ENCODE data around the gene SDK2.

Gene SDK2

DNA sequence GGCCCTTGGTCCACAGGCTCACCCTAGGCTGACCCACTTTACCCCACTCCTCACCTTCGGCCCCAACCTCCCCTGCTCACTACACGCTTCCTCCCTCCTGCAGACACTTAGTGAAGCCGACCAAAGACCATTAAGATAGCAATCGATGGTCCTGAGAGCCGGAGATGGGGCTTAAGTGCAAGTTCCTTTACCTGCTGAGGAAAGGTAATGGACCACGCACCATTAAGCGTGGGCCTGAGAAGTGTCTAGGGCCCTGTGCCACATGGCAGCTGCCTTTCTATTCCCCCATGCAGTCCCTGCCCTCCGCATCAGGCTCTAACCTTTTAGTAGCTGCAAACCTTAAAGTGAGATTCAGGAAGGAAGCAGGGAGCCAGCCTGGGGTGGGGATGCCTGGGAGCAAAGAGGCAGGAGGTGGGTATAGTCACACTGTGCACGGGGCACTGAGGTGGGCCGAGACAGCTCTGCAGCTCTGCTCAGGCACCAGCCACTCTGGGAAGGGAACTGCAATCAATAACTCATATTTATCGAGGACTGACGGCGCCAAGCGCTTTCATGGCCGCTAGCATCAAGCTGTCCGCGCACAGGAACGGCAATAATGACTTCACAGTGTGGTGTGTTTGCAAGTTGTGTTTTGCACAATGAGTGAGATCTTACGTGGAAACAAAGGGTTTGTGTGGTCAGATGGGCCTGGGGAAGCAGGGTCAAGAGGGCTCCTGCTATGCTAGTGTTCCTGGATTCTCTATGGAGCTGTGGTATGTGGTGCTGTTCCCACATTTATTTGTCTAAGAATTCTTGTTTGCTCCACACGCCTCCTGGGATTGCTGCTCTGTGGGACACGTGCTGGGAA is 247.6 kb downstream of the SDK2 start:
- no peak for DNase-seq (ENCODE audit: low read depth, low spot score)

DNA sequence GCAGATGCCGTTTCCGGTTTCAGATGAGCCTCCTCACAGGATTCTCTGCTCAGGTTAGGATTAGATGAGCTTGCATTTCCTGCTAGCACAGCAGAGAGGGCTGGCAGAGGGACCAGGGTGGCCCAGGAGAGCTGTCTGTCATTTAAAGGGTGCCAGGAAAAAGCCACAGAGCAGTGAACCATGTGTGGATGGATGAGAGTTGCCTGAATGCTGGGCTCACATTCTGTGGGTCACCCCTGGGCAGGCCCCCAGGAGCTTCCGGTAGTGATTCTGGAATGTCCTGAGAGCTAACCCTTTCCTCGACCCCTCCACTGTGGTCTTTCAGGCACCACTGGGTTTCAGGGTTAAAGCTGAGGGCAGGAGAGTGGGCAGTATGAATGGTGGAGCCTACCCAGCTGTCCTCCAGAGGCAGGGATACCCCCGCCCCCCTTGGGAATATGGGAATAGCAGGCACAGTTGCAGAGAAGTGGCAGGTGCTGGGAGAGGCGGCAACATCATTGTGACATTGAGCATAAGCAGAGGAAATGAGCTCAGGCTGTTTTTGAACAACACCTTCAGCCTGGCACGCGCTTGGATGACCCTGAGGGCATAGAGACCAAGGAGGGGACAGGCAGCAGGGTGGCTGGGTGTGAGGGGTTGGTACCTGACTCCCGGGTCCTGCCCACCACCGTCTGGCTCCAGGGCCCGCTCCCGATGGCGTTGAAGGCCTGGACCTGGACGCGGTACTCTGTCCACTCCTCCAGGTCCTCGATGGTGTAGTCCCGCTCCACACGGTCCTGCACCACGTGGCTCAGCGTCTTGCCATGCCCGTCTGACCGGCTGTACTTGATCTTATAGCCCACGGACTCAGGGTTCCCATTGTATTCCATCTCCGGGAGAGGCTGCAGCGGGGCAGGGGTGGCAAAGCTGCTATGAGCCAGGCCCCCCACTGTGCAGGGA is 249.5 kb downstream of the SDK2 start:
- DNase-seq (ENCODE audit: low read depth, low spot score) = no peak

DNA sequence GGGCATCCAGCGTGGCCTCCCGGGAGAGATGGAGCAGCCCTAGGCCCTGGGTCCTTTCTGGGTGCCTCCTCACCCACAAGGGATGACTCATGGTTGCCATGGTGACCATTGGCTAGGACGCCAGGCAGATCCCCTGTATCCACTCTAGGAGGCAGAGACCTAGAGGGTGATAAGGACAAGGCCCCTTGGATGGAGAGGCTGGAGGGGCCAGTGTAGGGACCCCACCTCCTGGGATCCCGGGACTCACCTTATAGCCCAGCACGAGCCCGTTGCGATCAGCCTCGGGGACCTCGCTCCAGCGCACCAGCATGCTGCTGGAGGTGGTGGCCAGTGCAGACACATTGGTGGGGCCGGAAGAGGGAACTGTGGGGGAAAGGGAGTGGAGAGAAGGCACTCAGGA is 250.3 kb downstream of the SDK2 start:
- DNase-seq (ENCODE audit: low read depth, low spot score) = no peak

DNA sequence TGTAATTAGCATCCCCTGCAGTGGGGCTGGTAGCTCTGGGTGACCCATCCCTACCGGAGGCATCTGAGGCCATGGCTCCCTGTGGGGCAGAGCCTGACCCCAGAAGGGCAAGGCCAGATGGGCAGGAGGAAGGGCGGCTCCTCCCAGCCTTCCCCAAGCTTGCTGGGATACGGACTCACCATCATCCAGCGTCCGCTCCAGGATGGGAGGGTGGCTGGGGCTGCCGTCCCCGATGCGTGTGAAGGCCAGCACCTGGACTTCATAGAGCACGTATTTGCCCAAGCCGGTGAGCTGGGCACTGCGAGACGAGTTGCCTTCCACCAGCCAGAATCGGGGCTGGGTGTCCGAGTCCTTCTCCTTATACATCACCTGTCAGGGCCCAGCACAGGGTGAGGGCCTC is 250.9 kb downstream of the SDK2 start:
- DNase-seq (ENCODE audit: low read depth, low spot score) = no peak

DNA sequence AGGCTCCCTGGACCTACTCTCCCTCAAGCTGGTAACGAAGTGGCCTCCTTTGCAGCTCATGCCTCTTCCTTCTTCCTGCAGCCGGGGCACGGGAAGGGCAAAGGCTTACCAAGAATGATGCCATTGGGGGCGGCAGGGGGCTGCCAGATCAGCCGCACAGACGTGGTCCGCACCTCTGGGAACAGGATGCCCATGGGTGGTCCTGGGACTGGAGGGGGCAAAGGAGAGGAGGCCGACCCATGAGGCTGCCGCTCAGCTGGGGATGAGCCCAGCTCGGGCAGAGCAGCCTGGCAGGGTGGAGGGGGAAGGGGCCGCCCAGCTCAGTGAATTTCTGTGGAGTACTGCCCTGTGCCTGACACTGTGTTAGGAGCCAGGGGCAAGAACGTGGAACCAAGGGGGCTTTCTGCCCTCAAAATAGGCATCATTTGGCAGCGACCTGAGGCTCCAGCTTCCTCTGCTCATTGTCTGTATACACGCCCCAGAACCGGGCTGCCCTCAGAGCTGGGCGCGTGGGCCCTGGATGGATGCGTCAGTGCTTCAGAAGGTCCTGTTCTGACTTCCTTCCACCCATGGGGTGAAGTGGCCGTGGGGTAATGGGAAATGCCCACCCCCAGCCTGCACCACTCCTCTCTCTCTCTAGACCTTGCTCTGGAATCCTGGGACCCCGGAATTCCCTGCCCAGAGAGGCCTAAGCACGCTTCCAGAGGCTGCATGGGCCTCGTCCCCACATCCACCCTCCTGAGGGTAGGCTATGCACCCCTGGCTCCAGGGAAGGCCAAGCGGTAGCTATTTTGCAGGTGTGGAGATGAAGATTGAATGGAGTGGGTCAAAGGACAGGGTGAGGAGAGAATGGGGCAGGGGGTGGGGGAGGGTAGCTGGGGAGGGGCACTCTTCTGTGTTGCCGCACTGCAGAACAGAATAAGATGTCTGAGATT is 252.6 kb downstream of the SDK2 start:
- no peak for DNase-seq (ENCODE audit: low read depth, low spot score)

DNA sequence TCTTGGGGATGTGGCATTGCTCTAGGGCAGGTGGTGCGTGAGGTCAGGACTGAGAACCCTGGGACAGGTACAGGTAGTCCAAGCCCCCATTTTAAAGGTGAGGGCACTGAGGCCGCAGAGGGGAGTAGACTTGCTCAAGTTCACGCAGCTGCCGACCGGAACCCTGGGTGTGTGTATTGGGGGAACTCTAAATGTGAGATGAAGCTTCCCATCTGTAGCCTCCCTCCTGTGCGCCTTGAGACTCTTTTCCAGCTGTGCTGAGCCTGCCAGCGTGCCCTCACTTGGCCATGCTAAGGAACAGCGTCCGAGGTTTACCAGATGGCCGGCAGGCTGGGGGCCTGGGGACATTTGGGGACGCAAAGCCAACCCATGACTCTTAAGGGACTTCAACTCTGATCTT is 253.4 kb downstream of the SDK2 start:
- no peak for DNase-seq (ENCODE audit: low read depth, low spot score)

DNA sequence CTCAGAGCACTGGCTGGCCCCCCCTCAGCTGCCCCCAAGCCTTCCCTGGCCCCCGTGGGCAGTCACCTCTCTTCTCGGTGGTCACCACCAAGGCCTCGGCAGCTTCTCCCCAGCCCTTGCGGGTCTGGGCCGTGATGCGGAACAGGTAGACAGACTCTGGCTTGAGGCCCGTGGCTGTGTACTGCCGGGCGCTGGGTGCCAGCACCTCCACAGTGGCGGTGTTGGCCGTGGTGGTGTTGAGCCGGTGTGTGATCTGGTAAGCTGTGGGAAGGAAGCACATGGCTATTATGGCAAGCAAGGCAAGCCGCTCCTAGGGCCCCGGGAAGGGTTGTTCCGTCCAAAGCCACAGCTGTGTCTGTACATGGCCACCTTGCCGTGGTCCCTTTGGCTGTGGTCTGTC is 254.0 kb downstream of the SDK2 start:
- no peak for DNase-seq (ENCODE audit: low read depth, low spot score)

DNA sequence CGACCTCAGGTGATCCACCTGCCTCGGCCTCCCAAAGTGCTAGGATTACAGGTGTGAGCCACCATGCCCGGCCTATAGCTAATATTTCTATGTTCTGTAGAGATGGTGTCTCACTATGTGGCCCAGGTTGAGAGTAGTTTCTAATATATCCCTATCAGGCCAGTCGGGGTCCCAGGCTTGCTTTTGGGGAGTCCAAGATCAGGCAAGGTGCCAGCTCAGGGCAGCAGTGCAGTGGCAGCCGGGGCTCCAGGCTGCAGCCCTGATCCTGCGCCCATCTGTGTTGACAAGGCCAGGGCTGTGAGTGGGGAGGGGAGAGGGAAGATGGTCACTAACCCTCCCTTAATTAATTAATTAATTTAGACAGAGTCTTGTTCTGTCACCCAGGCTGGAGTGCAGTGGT is 254.8 kb downstream of the SDK2 start:
- no peak for DNase-seq (ENCODE audit: low read depth, low spot score)

DNA sequence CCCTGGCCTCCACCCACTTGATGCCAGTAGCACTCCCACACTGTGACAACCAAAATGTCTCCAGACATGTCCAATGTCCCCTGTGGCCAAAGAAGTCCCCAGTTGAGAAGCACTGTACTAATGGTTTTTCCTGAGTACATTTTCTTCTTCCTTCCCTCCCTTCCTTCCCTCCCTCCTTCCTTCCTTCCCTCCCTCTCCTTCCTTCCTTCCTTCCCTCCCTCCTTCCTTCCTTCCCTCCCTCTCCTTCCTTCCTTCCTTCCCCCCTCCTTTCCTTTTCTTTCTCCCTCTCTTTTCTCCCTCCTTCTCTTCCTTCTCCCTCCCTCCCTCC is 255.7 kb downstream of the SDK2 start:
- no peak for DNase-seq (ENCODE audit: low read depth, low spot score)

DNA sequence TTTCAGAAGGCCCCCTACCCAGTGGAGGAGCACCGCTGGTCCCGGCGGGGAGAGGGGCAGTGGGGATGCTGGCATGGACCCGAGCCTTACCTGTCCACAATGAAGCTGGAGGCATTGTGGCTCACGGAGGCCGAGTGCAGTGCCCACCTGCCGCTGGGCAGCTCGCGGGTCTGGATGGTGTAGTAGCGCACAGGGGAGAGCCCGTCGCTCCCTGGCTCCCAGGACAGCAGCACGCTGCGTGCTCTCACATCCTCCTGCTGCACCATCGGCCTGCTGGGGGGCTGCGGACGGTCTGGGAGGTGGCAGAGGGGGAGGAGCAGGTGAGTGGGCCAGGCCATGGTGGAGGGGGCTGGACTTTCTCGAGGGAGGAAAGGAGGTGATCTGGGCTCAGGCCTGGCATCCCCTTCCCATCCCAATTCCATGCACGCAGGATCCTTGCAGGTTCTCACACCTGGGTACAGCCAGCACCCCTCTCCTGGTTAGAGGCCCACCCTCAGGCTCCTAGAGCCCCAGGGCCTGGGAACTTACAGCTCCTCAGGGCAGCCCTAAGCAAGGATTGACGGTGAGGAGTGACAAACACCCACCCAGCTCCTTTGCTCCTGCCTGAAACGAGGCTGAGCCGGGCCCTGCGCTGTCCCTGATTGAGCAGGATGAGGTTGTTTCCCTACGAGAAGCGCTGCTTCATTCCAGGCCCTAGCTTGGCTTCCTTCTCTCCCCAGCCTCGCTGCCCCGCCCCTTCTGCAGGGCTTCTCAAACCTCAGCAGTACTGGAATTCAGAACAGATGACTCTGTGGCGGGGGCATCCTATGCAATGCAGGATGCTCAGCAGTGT is 256.3 kb downstream of the SDK2 start:
- DNase-seq (ENCODE audit: low read depth, low spot score) = peak; percentile 65

DNA sequence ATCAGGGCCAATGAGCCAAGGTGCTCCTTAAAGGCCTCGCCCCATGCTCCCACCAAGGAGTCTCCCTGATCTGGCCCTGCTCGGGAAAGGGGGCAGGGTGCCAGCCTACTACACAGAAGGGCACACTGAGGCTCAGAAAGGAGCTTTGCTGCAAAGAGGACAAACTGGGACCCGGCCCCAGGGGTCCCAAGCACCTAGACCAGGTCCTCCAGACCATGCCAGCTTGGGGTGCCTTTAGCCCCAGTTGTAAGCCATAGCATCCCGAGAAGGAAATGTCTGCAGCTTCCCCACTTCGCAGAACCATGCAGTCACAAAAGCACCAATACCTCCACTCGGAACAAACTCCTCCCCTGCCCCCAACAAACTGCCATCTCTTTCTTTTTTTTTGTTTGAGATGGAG is 257.7 kb downstream of the SDK2 start:
- DNase-seq (ENCODE audit: low read depth, low spot score) = no peak

DNA sequence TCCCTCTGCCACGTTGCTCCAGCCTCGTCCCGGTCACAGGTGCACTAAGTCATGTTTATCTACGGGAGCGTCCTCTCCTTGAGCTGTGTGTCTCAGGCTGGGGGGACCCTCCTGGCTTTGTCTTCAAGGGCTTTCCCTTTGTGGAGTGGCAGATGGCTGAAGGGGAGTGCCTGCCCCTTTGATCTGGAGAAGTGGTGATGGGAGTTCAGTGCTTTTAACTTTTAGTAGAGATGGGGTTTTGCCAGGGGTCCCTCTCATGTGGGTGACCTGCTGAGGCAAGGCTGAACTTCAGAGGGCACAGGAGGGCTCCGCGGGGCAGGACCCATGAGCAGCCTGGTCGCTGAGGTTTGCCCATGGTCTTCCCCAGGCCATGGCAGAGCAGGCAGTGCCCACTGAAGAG is 259.3 kb downstream of the SDK2 start:
- DNase-seq (ENCODE audit: low read depth, low spot score) = no peak

DNA sequence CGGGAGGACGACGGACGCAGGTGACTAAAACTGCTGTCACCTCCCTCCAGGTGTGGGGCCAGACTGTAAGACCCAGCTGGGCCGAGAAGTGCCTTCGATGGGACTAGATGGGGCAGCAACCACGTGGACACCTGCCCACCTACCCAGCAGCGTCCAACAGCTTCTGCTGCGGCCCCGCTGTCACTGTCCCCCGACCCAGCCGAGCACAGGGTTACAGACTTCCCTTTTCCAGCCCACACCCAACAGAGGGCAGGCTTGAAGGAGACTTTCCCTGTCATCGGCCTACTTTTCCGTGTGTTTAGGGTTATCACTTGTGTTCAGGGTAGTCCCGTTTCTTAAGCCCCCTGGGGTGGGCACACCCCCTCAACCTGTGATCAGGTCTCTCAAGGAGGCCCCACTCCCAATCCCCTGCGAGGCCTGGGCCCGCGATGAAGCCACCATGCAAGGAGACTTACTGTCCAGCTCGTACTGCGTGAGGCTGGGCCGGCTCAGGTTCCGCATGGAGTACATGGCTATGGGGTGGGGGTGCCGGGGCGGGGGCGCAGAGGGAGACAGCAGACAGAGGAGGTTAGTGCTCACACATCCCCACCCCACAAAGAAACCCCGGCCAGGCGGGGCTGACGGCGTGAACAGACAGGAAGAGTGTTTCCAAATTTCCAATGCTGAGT is 263.7 kb downstream of the SDK2 start:
- no peak for DNase-seq (ENCODE audit: low read depth, low spot score)

DNA sequence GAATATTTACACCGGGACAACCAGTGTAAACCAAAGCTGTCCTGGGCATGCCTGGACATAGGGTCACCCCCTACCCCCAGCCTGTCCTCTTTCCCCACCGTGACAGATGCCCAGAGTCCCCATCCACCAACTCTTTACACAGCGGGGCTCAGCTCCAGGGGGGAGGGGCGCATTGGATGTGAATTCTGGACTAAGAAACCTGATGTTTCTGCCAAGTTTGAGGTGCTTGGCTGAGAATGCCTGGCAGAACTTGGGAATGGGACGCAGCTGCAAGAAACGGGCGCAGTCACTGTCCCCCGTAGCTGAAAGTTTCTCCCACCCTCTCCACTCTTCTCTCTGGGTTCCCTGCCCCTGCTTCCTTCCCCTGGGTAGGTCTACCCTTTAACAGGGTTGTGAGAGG is 264.4 kb downstream of the SDK2 start:
- no peak for DNase-seq (ENCODE audit: low read depth, low spot score)

DNA sequence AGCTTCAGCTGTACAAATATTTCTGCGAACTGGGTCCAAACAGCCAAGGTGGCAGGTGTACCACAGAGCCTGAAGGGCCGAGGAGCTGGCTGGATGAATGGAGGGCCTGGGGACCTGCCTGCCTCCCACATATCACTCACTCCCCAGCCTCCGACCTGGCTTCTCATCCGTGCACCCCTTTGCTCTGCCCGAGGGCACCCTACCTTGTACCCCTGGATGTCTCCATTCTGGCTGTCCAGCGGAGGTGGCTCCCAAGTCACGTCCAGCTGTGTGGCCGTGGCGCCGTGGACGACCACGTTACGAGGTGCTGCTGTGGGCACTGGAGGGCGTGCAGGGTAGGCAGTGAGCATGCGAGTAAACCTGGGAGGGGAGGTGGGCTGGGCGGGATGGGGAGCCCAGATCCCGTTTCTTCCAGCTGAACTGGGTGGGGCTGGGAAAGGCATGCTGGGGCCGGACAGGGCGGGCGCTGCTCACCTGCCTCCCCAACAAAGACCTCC is 265.2 kb downstream of the SDK2 start:
- DNase-seq (ENCODE audit: low read depth, low spot score) = no peak

DNA sequence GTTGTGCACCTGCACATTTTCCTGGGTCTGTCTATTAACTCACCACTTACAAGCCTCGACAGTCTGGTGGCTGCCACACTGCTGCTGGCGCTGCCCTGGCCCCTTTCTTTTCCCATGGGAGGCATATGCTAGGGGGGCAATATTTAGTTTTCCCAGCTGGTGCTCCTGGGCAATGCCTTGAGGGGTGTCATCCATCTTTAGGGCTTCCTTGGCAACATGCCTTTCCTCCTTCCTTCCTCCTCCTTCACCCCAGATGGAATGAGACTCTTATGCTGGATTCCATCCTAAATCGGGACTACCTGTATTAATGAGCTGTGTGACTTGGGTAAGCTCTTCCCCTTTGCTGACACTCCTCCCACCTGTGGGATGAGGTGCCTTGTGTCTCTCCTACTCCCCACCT is 267.6 kb downstream of the SDK2 start:
- no peak for DNase-seq (ENCODE audit: low read depth, low spot score)

DNA sequence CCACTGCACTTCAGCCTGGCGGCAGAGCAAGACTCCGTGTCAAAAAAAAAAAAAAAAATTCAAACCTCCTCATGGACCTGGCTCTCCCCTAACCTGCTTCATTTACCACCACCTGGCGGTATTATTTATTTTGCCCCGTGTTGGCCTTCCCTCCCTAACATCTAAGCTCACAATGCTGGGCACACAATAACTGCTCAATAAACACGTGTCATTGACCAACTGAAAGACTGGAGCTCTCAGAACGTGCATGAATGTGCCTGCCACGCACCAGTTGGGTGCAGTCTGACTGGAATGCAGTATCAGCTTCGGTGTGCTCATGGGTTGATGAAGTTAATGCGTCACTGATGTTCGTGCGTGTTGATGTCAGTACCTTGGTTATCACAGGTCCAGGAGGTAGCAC is 268.1 kb downstream of the SDK2 start:
- no peak for DNase-seq (ENCODE audit: low read depth, low spot score)

DNA sequence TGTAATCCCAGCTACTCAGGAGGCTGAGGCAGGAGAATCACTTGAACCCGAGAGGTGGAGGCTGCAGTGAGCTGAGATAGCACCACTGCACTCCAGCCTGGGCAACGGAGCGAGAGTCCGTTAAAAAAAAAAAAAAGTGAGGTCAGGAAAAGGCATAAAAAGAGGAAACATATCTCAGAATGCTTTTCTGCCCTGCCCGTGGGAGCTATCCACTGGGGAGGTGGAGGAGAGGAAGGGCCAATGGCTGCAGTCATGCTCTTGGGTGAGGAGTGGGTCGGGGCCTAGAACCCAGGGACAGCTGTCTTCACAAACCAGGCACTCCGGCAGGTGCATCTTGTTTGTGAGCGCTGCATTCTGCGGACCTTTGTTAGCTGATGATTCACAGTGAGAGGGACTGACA is 272.4 kb downstream of the SDK2 start:
- DNase-seq (ENCODE audit: low read depth, low spot score) = no peak

DNA sequence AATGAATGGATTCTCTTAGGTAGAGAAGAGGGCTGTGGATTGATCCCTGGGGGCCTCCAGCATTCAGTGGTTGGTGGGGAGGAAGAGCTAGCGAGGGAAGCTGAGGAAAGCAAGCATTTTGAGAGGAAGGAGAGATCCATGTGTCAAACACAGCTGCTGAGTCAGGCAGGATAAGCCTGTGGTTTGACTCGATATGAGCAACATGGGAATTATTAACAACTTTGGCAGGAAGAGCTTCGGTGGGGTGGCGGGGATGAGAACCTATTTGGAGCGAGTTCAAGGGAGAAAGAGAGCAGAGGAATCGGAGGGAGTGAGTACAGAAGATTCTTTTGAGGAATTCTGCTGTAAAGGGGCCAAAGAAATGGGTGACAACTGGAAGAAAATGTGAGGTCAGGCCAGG is 273.0 kb downstream of the SDK2 start:
- no peak for DNase-seq (ENCODE audit: low read depth, low spot score)

DNA sequence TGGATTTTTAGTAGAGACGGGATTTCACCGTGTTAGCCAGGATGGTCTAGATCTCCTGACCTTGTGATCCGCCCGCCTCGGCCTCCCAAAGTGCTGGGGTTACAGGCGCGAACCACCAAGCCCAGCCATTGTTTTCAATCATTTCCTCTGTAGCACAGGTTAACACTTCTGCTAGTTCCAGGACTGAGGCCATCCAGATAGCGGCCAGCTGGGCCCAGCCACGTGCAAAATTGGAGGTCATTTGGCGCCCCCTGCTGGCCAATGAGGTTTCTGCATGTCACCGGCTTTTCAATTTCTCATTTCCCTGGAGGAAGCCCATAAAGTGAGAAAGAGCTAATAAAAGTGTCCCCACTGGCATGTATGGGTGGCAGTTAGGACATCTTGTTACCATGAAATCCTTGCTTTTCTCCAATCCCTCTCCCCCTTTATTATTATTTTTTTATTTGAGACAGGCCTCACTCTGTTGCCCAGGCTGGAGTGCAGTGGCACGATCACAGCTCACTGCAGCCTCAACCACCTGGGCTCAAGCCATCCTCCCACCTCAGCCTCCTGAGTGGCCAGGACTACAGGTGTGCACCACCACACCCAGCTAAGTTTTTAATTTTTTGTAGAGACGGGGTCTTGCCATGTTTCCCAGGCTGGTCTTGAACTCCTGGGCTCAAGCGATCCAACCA is 274.3 kb downstream of the SDK2 start:
- peak; percentile 93 for DNase-seq (ENCODE audit: low read depth, low spot score)
